SHP77 treated with DMSO at 0.1 percent for 48 hours (cell line): ENCODE measurements around the gene TRIM28.

ENCODE experiments used
- DNase-seq: peaks from one replicate; lab custom pipeline; 2025; lab: John Stamatoyannopoulos, UW

The TRIM28 gene

DNA sequence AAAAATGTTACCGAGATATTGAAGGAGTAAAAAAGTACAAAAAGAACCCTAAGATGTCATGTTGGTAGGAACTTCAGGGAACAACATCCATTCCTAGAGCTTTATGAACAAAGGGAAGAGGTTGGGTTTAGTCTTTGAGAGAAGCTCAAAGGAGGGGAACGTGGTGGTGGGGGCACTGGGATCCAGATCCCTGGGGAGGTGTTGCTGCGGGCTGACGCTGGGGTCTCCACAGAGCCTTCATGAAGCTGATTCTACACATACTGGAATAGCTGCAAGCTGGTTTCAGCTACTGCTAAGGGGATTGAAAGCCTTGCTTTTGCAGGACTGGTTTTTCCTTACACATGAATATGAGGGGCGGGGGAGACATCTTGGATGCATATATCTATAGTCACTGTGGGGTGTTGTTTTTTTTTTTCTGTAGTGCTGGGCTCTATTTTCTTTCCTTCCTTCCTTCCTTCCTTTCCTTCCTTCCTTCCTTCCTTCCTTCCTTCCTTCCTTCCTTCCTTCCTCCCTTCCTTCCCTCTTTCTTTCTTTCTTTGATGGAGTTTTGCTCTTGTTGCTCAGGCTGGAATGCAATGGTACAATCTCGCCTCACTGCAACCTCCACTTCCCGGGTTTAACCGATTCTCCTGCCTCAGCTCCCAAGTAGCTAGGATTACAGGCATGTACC is 35.7 kb downstream of the TRIM28 start:
- no peak for DNase-seq

DNA sequence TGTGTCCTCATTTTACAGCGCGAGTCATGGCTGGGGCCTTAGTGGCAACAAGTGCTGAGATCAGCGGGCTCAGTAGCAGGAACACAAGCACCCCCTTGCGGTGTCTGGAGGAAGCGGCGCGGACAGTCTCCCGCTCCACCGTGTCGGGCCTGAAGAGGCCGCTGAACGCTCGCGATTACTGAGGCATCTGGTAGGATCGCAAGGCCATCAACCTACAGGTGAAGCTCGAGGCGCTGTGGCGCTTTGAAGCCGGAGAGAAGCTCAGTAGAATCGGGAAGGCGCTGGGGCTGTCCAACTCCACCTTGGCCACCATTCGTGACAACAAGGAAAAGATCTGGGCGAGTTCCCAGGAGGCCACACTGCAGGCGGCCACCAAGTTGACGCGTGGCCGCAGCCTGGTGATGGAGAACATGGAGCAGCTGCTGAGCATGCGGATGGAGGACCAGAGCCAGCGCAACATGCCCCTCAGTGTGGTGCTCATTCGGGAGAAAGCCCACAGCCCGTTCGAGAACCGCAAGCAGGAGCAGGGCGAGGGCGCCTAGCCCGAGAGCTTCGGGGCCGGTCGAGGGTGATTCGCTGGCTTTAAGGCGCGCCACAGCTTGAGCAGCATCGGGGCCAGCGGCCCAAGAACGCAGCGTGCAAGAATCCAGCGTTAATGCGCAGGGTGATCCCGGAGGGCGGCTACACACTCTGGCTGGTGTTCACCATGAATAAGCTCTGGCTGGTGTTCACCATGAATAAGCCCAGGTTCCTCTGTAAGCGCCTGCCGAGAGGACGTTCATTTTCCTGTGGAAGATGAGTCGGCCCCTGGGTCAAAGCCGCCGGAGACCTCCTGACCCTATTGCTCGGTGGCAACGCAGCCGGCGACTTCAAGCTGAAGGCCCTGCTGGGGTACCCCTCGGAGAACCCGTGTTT is 37.6 kb downstream of the TRIM28 start:
- no peak for DNase-seq

GRCh38 chr19:58582985-58583384 is 39.1 kb downstream of the TRIM28 start:
- no peak for DNase-seq

- DNase-seq: no peak
Observed at GRCh38 chr19:58584498-58585441, 40.9 kb downstream of the TRIM28 start.

GRCh38 chr19:58585442-58586132 is 41.7 kb downstream of the TRIM28 start:
- DNase-seq: no peak

GRCh38 chr19:58586133-58586765 is 42.4 kb downstream of the TRIM28 start:
- DNase-seq: no peak
